Natural killer cell treated with Interleukin-12 subunit alpha and Interleukin-12 subunit beta and Interleukin-15 and Interleukin-18, amount 100 ng/mL, for 72 hours (primary cell): Measurements from ENCODE around the gene GMDS. TPM values are rescaled to one million over a fixed set of nuclear protein-coding genes. Genes with fewer than 3 reads are reported as not detected.

Experiments used
- ATAC-seq, 2 donors: fragments of 150-1000 bp; cut with Tn5 transposase in 1 of 2; sonication (Bioruptor Pico), chemical (Tn5 transposase) in 1 of 2; 2 replicates each; pipeline ENCODE4 v1.10.0; 2021
- DNase-seq: peaks from one replicate; pipeline ENCODE4 v3.0.0; 2022; ENCODE audit warnings: low spot score
- H3K27ac Mint-ChIP-seq, 2 donors: 1 replicate in 1 of 2; 2 replicates in 1 of 2; pipeline ENCODE4 v1.8.0; 2022; ENCODE audit warnings: mixed read lengths in 2 of 2, mild to moderate bottlenecking in 1 of 2, moderate library complexity in 1 of 2
- H3K27me3 Mint-ChIP-seq, 2 donors: 1 replicate in 1 of 2; 2 replicates in 1 of 2; pipeline ENCODE4 v1.8.0; 2022; ENCODE audit warnings: mixed read lengths in 2 of 2
- H3K36me3 Mint-ChIP-seq: one replicate; pipeline ENCODE4 v1.8.0; 2022; ENCODE audit warnings: mixed read lengths
- H3K4me1 Mint-ChIP-seq, 2 donors: 1 replicate in 1 of 2; 2 replicates in 1 of 2; pipeline ENCODE4 v1.8.0; 2022; ENCODE audit warnings: low read depth in 2 of 2, mixed read lengths in 2 of 2, mild to moderate bottlenecking in 1 of 2
- H3K4me3 Mint-ChIP-seq: one replicate; pipeline ENCODE4 v1.8.0; 2022; ENCODE audit warnings: mixed read lengths
- H3K9me3 Mint-ChIP-seq: 2 replicates; pipeline ENCODE4 v1.8.0; 2022; ENCODE audit warnings: mixed read lengths
- total RNA-seq, 2 donors: library from RNA; stranded (reverse); gene quantifications; one replicate each; pipeline ENCODE4 v1.2.3, GENCODE V29; 2022

GMDS gene
- total RNA-seq, 2 donors from 2014 or later: 23.7 to 39.4 TPM

- Mint-ChIP-seq H3K36me3 (peaks cover 10% of the 10 kb centered on the region), H3K9me3 (no peaks in the 10 kb centered on the region), H3K27ac (no peak overlapping the region), H3K4me1 (no peaks in the 10 kb centered on the region), H3K4me3 (no peak overlapping the region), H3K27me3 (peaks cover 8 to 10% of the 10 kb centered on the region in 2 donors)
- DNase-seq (no peak), ATAC-seq (no peak)
These were observed 497.9 kb downstream of the GMDS start for GRCh38 chr6:1747531-1747930.

GRCh38 chr6:1747003-1747402, 498.4 kb downstream of the GMDS start:
- DNase-seq (no peak), ATAC-seq (no peak)
- H3K27me3 Mint-ChIP-seq: peaks cover 4 to 5% of the 10 kb centered on the region in 2 donors
- peaks cover 5% of the 10 kb centered on the region for H3K36me3 Mint-ChIP-seq
- H3K4me3 Mint-ChIP-seq: no peak overlapping the region
- no peak overlapping the region for H3K27ac Mint-ChIP-seq
- no peaks in the 10 kb centered on the region for H3K4me1 Mint-ChIP-seq
- H3K9me3 Mint-ChIP-seq: no peaks in the 10 kb centered on the region

- no peaks in the 10 kb centered on the region for H3K4me1 Mint-ChIP-seq
- no peak overlapping the region for H3K27ac Mint-ChIP-seq
- DNase-seq: no peak
- H3K9me3 Mint-ChIP-seq: no peaks in the 10 kb centered on the region
- no peak overlapping the region for H3K4me3 Mint-ChIP-seq
- no peaks in the 10 kb centered on the region for H3K36me3 Mint-ChIP-seq
- no peak for ATAC-seq
- H3K27me3 Mint-ChIP-seq: peaks cover 0 to 3% of the 10 kb centered on the region in 2 donors
These were observed 499.6 kb downstream of the GMDS start for GRCh38 chr6:1745814-1746213.

- Mint-ChIP-seq H3K27ac (no peak overlapping the region), H3K27me3 (peaks cover 0 to 3% of the 10 kb centered on the region in 2 donors), H3K9me3 (no peaks in the 10 kb centered on the region), H3K4me1 (no peaks in the 10 kb centered on the region), H3K4me3 (no peak overlapping the region), H3K36me3 (no peaks in the 10 kb centered on the region)
- DNase-seq: no peak
- ATAC-seq: no peak
These were observed 500.9 kb downstream of the GMDS start for GRCh38 chr6:1744543-1744942.

GRCh38 chr6:1739680-1740079, 505.7 kb downstream of the GMDS start:
- no peaks in the 10 kb centered on the region for H3K4me1 Mint-ChIP-seq

GRCh38 chr6:1739220-1739619, 506.2 kb downstream of the GMDS start:
- Mint-ChIP-seq H3K4me1 (no peaks in the 10 kb centered on the region), H3K27ac (no peak overlapping the region), H3K36me3 (no peaks in the 10 kb centered on the region), H3K4me3 (no peak overlapping the region), H3K9me3 (no peaks in the 10 kb centered on the region), H3K27me3 (no peaks in the 10 kb centered on the region)
- DNase-seq (no peak), ATAC-seq (peak in 1 of 2 donors; percentile 6)

More at GRCh38 chr6:1739680-1740079, 505.7 kb downstream of the GMDS start:
- DNase-seq (no peak), ATAC-seq (no peak)
- no peaks in the 10 kb centered on the region for H3K36me3 Mint-ChIP-seq
- H3K27me3 Mint-ChIP-seq: no peaks in the 10 kb centered on the region
- H3K27ac Mint-ChIP-seq: no peak overlapping the region
- H3K9me3 Mint-ChIP-seq: no peaks in the 10 kb centered on the region
- no peak overlapping the region for H3K4me3 Mint-ChIP-seq

- Mint-ChIP-seq H3K4me1 (no peaks in the 10 kb centered on the region), H3K9me3 (no peaks in the 10 kb centered on the region), H3K36me3 (no peaks in the 10 kb centered on the region), H3K27ac (no peak overlapping the region), H3K27me3 (no peaks in the 10 kb centered on the region), H3K4me3 (no peak overlapping the region)
- DNase-seq (no peak), ATAC-seq (no peak)
These were observed 506.8 kb downstream of the GMDS start for GRCh38 chr6:1738558-1739081.

- DNase-seq (no peak), ATAC-seq (no peak)
These were observed 507.7 kb downstream of the GMDS start for GRCh38 chr6:1737463-1738311.

GRCh38 chr6:1736346-1737105, 508.9 kb downstream of the GMDS start:
- no peak overlapping the region for H3K27ac Mint-ChIP-seq
- no peak overlapping the region for H3K4me3 Mint-ChIP-seq

More at GRCh38 chr6:1737463-1738311, 507.7 kb downstream of the GMDS start:
- Mint-ChIP-seq H3K9me3 (no peaks in the 10 kb centered on the region), H3K4me3 (no peak overlapping the region), H3K27me3 (no peaks in the 10 kb centered on the region), H3K36me3 (no peaks in the 10 kb centered on the region), H3K4me1 (no peaks in the 10 kb centered on the region), H3K27ac (no peak overlapping the region)

GRCh38 chr6:1735239-1735803, 510.1 kb downstream of the GMDS start:
- Mint-ChIP-seq H3K9me3 (no peaks in the 10 kb centered on the region), H3K27me3 (no peaks in the 10 kb centered on the region), H3K36me3 (peaks cover 4% of the 10 kb centered on the region), H3K4me1 (no peaks in the 10 kb centered on the region), H3K27ac (no peak overlapping the region), H3K4me3 (no peak overlapping the region)
- peak in 1 of 2 donors; percentile 46 for ATAC-seq
- no peak for DNase-seq

More at GRCh38 chr6:1736346-1737105, 508.9 kb downstream of the GMDS start:
- no peaks in the 10 kb centered on the region for H3K27me3 Mint-ChIP-seq
- ATAC-seq (no peak), DNase-seq (no peak)
- H3K36me3 Mint-ChIP-seq: no peaks in the 10 kb centered on the region
- no peaks in the 10 kb centered on the region for H3K9me3 Mint-ChIP-seq
- no peaks in the 10 kb centered on the region for H3K4me1 Mint-ChIP-seq

GRCh38 chr6:1730882-1731281, 514.5 kb downstream of the GMDS start:
- Mint-ChIP-seq H3K9me3 (no peaks in the 10 kb centered on the region), H3K4me3 (no peak overlapping the region), H3K27me3 (no peaks in the 10 kb centered on the region), H3K36me3 (peaks cover 4% of the 10 kb centered on the region), H3K4me1 (no peaks in the 10 kb centered on the region), H3K27ac (no peak overlapping the region)
- ATAC-seq (no peak), DNase-seq (no peak)

GRCh38 chr6:1729750-1730140, 515.7 kb downstream of the GMDS start:
- Mint-ChIP-seq H3K36me3 (peaks cover 4% of the 10 kb centered on the region), H3K9me3 (no peaks in the 10 kb centered on the region), H3K27ac (no peak overlapping the region), H3K4me3 (no peak overlapping the region), H3K27me3 (no peaks in the 10 kb centered on the region), H3K4me1 (no peaks in the 10 kb centered on the region)
- no peak for ATAC-seq
- DNase-seq: no peak

- Mint-ChIP-seq H3K9me3 (no peaks in the 10 kb centered on the region), H3K27me3 (no peaks in the 10 kb centered on the region), H3K4me3 (no peak overlapping the region), H3K36me3 (peaks cover 4% of the 10 kb centered on the region), H3K27ac (no peak overlapping the region), H3K4me1 (no peaks in the 10 kb centered on the region)
- ATAC-seq (no peak), DNase-seq (no peak)
These were observed 516.2 kb downstream of the GMDS start for GRCh38 chr6:1729133-1729749.
